HUES64 (cell line): Measurements from ENCODE around the gene FOXP4.

ENCODE experiments used
- H3K27ac ChIP-seq: 2 replicates; pipeline ENCODE4 v1.7.0; 2013; ENCODE audit warnings: low read depth, low read length, inconsistent platforms
- H3K27me3 ChIP-seq: 2 replicates; pipeline ENCODE4 v1.6.1; 2013; ENCODE audit warnings: mild to moderate bottlenecking, low read length; ENCODE audit not compliant: insufficient read depth
- H3K36me3 ChIP-seq: 2 replicates; pipeline ENCODE4 v1.6.1; 2013; ENCODE audit warnings: mild to moderate bottlenecking, low read length; ENCODE audit not compliant: insufficient read depth
- H3K4me1 ChIP-seq: 2 replicates; pipeline ENCODE4 v1.6.1; 2013; ENCODE audit warnings: mild to moderate bottlenecking, low read length, moderate library complexity; ENCODE audit not compliant: insufficient read depth
- H3K4me3 ChIP-seq: 2 replicates; pipeline ENCODE4 v1.5.1; 2013; ENCODE audit warnings: mild to moderate bottlenecking, low read length, moderate library complexity
- H3K9ac ChIP-seq: 2 replicates; pipeline ENCODE4 v1.6.1; 2013; ENCODE audit warnings: mild to moderate bottlenecking, low read depth, low read length
- H3K9me3 ChIP-seq: 2 replicates; pipeline ENCODE4 v1.6.1; 2013; ENCODE audit warnings: low read depth, low read length; ENCODE audit not compliant: insufficient read depth
- WGBS: fragments of 150-250, 120-280 bp; methylation state at CpG from one replicate; pipeline ENCODE4 v1.1.7; 2013; ENCODE audit warnings: missing lambda C conversion rate; 5-methylcytosine and 5-hydroxymethylcytosine counted together

The FOXP4 gene

GRCh38 chr6:41595166-41595565 lies 49.0 kb downstream of the FOXP4 start:
- Histone ChIP-seq H3K36me3 (peaks cover 8% of the 10 kb centered on the region; the same call in 1 of the 2 replicates), H3K4me3 (no peak overlapping the region), H3K9ac (no peak overlapping the region), H3K9me3 (no peaks in the 10 kb centered on the region), H3K4me1 (peaks cover 9% of the 10 kb centered on the region), H3K27me3 (no peaks in the 10 kb centered on the region; the same call in 1 of the 2 replicates), H3K27ac (no peak overlapping the region)
- WGBS = 92% methylated on average over 6 of the region's 6 CpGs

- 93% methylated on average over 9 of the region's 10 CpGs for WGBS
- Histone ChIP-seq H3K4me3 (no peak overlapping the region), H3K9ac (no peak overlapping the region), H3K36me3 (peaks cover 5% of the 10 kb centered on the region; the same call in 1 of the 2 replicates), H3K9me3 (no peaks in the 10 kb centered on the region), H3K27ac (no peak overlapping the region), H3K27me3 (no peaks in the 10 kb centered on the region; the same call in 1 of the 2 replicates), H3K4me1 (peaks cover 12% of the 10 kb centered on the region)
Observed at GRCh38 chr6:41596096-41596685, 50.0 kb downstream of the FOXP4 start.

GRCh38 chr6:41596807-41597206 lies 50.6 kb downstream of the FOXP4 start:
- Histone ChIP-seq H3K27ac (no peak overlapping the region), H3K4me3 (no peak overlapping the region), H3K9ac (no peak overlapping the region), H3K9me3 (no peaks in the 10 kb centered on the region), H3K4me1 (peaks cover 7% of the 10 kb centered on the region), H3K27me3 (no peaks in the 10 kb centered on the region; the same call in 1 of the 2 replicates), H3K36me3 (peaks cover 5% of the 10 kb centered on the region; the same call in 1 of the 2 replicates)
- 82% methylated on average over 11 of the region's 11 CpGs for WGBS

- Histone ChIP-seq H3K27ac (no peak overlapping the region), H3K27me3 (no peaks in the 10 kb centered on the region; the same call in 1 of the 2 replicates), H3K4me3 (no peak overlapping the region), H3K4me1 (peaks cover 9% of the 10 kb centered on the region), H3K9me3 (no peaks in the 10 kb centered on the region), H3K9ac (no peak overlapping the region), H3K36me3 (peaks cover 5% of the 10 kb centered on the region; the same call in 1 of the 2 replicates)
- 85% methylated on average over 18 of the region's 19 CpGs for WGBS
Observed at GRCh38 chr6:41597246-41598000, 51.2 kb downstream of the FOXP4 start.

GRCh38 chr6:41598670-41599014 lies 52.5 kb downstream of the FOXP4 start:
- Histone ChIP-seq H3K27me3 (no peaks in the 10 kb centered on the region; the same call in 1 of the 2 replicates), H3K4me1 (peaks cover 13% of the 10 kb centered on the region), H3K9ac (no peak overlapping the region), H3K27ac (no peak overlapping the region), H3K9me3 (no peaks in the 10 kb centered on the region), H3K36me3 (peaks cover 5% of the 10 kb centered on the region; the same call in 1 of the 2 replicates), H3K4me3 (no peak overlapping the region)
- 91% methylated on average over 8 of the region's 8 CpGs for WGBS

- WGBS = 85% methylated on average over 21 of the region's 21 CpGs
- peaks cover 5% of the 10 kb centered on the region; the same call in 1 of the 2 replicates for H3K36me3 ChIP-seq
- no peak overlapping the region for H3K4me3 ChIP-seq
- H3K9ac ChIP-seq = no peak overlapping the region
- H3K9me3 ChIP-seq = no peaks in the 10 kb centered on the region
- H3K27me3 ChIP-seq = no peaks in the 10 kb centered on the region; the same call in 1 of the 2 replicates
- no peak overlapping the region for H3K27ac ChIP-seq
- peaks cover 13% of the 10 kb centered on the region for H3K4me1 ChIP-seq
Observed at GRCh38 chr6:41599015-41599851, 53.1 kb downstream of the FOXP4 start.

- Histone ChIP-seq H3K4me1 (peaks cover 13% of the 10 kb centered on the region), H3K9me3 (no peaks in the 10 kb centered on the region), H3K4me3 (no peak overlapping the region), H3K27ac (no peak overlapping the region), H3K27me3 (no peaks in the 10 kb centered on the region), H3K36me3 (peaks cover 2% of the 10 kb centered on the region; the same call in 1 of the 2 replicates), H3K9ac (no peak overlapping the region)
- WGBS = 57% methylated on average over 11 of the region's 14 CpGs
Observed at GRCh38 chr6:41599852-41600445, 53.8 kb downstream of the FOXP4 start.

GRCh38 chr6:41600499-41601247 lies 54.5 kb downstream of the FOXP4 start:
- Histone ChIP-seq H3K27ac (no peak overlapping the region), H3K4me1 (peaks cover 13% of the 10 kb centered on the region), H3K27me3 (no peaks in the 10 kb centered on the region), H3K9me3 (no peaks in the 10 kb centered on the region), H3K9ac (no peak overlapping the region), H3K36me3 (no peaks in the 10 kb centered on the region), H3K4me3 (no peak overlapping the region)
- 76% methylated on average over 22 of the region's 22 CpGs for WGBS

GRCh38 chr6:41601248-41601549 lies 55.0 kb downstream of the FOXP4 start:
- no peak overlapping the region for H3K27ac ChIP-seq
- H3K27me3 ChIP-seq = no peaks in the 10 kb centered on the region
- no peak overlapping the region for H3K4me3 ChIP-seq
- no peak overlapping the region for H3K9ac ChIP-seq
- peaks cover 13% of the 10 kb centered on the region for H3K4me1 ChIP-seq
- no peaks in the 10 kb centered on the region for H3K36me3 ChIP-seq
- WGBS = 91% methylated on average over 6 of the region's 6 CpGs
- H3K9me3 ChIP-seq = no peaks in the 10 kb centered on the region

- no peaks in the 10 kb centered on the region for H3K36me3 ChIP-seq
- WGBS = 78% methylated on average over 4 of the region's 4 CpGs
- peaks cover 13% of the 10 kb centered on the region; the same call in 1 of the 2 replicates for H3K4me1 ChIP-seq
- H3K27ac ChIP-seq = no peak overlapping the region
- no peak overlapping the region for H3K4me3 ChIP-seq
- H3K9ac ChIP-seq = no peak overlapping the region
- no peaks in the 10 kb centered on the region for H3K9me3 ChIP-seq
- no peaks in the 10 kb centered on the region for H3K27me3 ChIP-seq
Observed at GRCh38 chr6:41602422-41602743, 56.2 kb downstream of the FOXP4 start.
